ENCODE measurements around the gene SEM1. TPM values are rescaled to one million over a fixed set of nuclear protein-coding genes. Genes with fewer than 3 reads are reported as not detected.

SEM1 gene
- total RNA-seq, 1 experiment from 2014 or later = 116 TPM

GRCh38 chr7:96697822-96698221 lies 11.8 kb downstream of the SEM1 start:
- H3K9me3 Mint-ChIP-seq (ENCODE audit: unreplicated experiment) = no peaks in the 10 kb centered on the region
- intact Hi-C loops (cut with micrococcal nuclease; ENCODE audit: unreplicated experiment) = no loop called here

DNA sequence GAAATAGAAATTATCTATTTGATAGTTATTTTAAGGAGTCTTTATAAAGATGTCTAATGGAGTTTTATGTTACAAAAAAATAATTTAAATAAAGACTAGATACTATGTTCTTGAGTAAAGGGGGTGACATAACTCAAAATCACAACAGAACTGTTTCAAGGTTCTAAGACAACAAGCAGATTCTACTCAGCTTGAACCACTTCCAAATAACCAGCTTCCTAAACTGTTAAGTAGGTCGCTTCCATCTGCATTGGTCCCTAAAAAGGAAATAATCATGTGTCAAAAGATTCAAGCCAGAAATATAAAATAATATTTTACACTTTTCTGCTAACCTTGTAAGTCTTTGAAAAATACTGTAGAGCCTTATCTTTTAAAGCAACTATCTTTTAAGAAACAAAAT lies 14.1 kb downstream of the SEM1 start:
- no peak overlapping the region for H3K4me3 ChIP-seq (ENCODE audit: low read depth, low read length)
- H3K4me1 ChIP-seq = no peaks in the 10 kb centered on the region
- no peak for TF ChIP-seq CTCF (IDR thresholded peaks at IDR 0.05; ENCODE audit: insufficient read depth in 1 of 2, low read depth in 1 of 2, low read length in 1 of 2, severe bottlenecking in 1 of 2, unreplicated experiment in 1 of 2)
- H3K36me3 ChIP-seq (ENCODE audit: control insufficient read depth, insufficient read depth, low read length) = no peaks in the 10 kb centered on the region
- H3K27me3 ChIP-seq (replicated peaks; ENCODE audit: control insufficient read depth, insufficient read depth, low read length) = no peaks in the 10 kb centered on the region
- no peaks in the 10 kb centered on the region for H3K9me3 ChIP-seq
- H3K36me3 Mint-ChIP-seq (ENCODE audit: insufficient read depth, unreplicated experiment) = peaks cover 18% of the 10 kb centered on the region
- no peaks in the 10 kb centered on the region for H3K9me3 Mint-ChIP-seq (ENCODE audit: unreplicated experiment)
- no peak for DNase-seq
- peaks cover 15% of the 10 kb centered on the region for H3K4me1 Mint-ChIP-seq (ENCODE audit: low read depth, unreplicated experiment)
- ChIA-PET POLR2A (no interaction called here), CTCF (no interaction called here)
- intact Hi-C loops (cut with micrococcal nuclease; ENCODE audit: unreplicated experiment) = no loop called here
- H3K27me3 Mint-ChIP-seq (ENCODE audit: insufficient read depth, unreplicated experiment) = no peaks in the 10 kb centered on the region
- H3K27ac Mint-ChIP-seq (ENCODE audit: unreplicated experiment) = no peak overlapping the region
- no peak overlapping the region for H3K4me3 Mint-ChIP-seq (ENCODE audit: unreplicated experiment)
- BruUV-seq (replicated peaks) = no TSS peak

More at GRCh38 chr7:96697822-96698221, 11.8 kb downstream of the SEM1 start:
- no peak overlapping the region for H3K27ac Mint-ChIP-seq (ENCODE audit: unreplicated experiment)
- H3K27me3 Mint-ChIP-seq (ENCODE audit: insufficient read depth, unreplicated experiment) = no peaks in the 10 kb centered on the region
- no TSS peak for BruUV-seq (replicated peaks)
- H3K36me3 ChIP-seq (ENCODE audit: control insufficient read depth, insufficient read depth, low read length) = 0 out of 2 replicates have a peak, but pooled peaks cover 2% of the 10 kb centered on the region
- no peak for DNase-seq
- H3K4me3 ChIP-seq (ENCODE audit: low read depth, low read length) = no peak overlapping the region
- H3K4me3 Mint-ChIP-seq (ENCODE audit: unreplicated experiment) = no peak overlapping the region
- peaks cover 5% of the 10 kb centered on the region for H3K36me3 Mint-ChIP-seq (ENCODE audit: insufficient read depth, unreplicated experiment)
- H3K9me3 ChIP-seq = no peaks in the 10 kb centered on the region
- TF ChIP-seq CTCF (IDR thresholded peaks at IDR 0.05; ENCODE audit: insufficient read depth in 1 of 2, low read depth in 1 of 2, low read length in 1 of 2, severe bottlenecking in 1 of 2, unreplicated experiment in 1 of 2) = no peak
- no peaks in the 10 kb centered on the region for H3K27me3 ChIP-seq (replicated peaks; ENCODE audit: control insufficient read depth, insufficient read depth, low read length)
- no peaks in the 10 kb centered on the region for H3K4me1 ChIP-seq
- H3K4me1 Mint-ChIP-seq (ENCODE audit: low read depth, unreplicated experiment) = peaks cover 15% of the 10 kb centered on the region
- ChIA-PET CTCF (no interaction called here), POLR2A (no interaction called here)

DNA sequence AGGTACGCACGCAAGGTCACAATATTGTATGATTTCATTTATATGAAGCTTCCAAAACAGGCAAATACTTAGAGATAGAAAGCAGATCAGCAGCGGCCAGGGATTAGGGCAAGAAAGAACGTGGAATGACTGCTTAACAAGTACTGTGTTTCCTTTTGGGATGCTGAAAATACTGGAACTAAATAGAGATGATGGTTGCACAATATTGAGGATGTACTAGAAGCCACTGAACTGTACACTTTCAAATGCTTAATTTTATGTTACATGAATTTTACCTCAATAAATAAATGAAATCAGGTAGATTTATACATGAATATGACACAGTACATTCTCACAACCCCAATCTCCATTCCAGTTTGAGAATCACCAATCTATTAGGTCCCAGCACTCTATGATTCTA lies 15.6 kb downstream of the SEM1 start:
- H3K27ac Mint-ChIP-seq (ENCODE audit: unreplicated experiment) = no peak overlapping the region
- no peaks in the 10 kb centered on the region for H3K4me1 ChIP-seq
- H3K9me3 Mint-ChIP-seq (ENCODE audit: unreplicated experiment) = no peaks in the 10 kb centered on the region
- no peaks in the 10 kb centered on the region for H3K9me3 ChIP-seq
- H3K36me3 ChIP-seq (ENCODE audit: control insufficient read depth, insufficient read depth, low read length) = no peaks in the 10 kb centered on the region
- POLR2A ChIA-PET = no interaction called here
- H3K36me3 Mint-ChIP-seq (ENCODE audit: insufficient read depth, unreplicated experiment) = peaks cover 18% of the 10 kb centered on the region
- no peak for DNase-seq
- H3K4me3 ChIP-seq (ENCODE audit: low read depth, low read length) = no peak overlapping the region
- no peak overlapping the region for H3K4me3 Mint-ChIP-seq (ENCODE audit: unreplicated experiment)
- intact Hi-C loops (cut with micrococcal nuclease; ENCODE audit: unreplicated experiment) = no loop called here
- BruUV-seq (replicated peaks) = no TSS peak
- TF ChIP-seq CTCF (IDR thresholded peaks at IDR 0.05; ENCODE audit: insufficient read depth in 1 of 2, low read depth in 1 of 2, low read length in 1 of 2, severe bottlenecking in 1 of 2, unreplicated experiment in 1 of 2) = no peak
- peaks cover under 1% of the 10 kb centered on the region for H3K4me1 Mint-ChIP-seq (ENCODE audit: low read depth, unreplicated experiment)
- H3K27me3 ChIP-seq (replicated peaks; ENCODE audit: control insufficient read depth, insufficient read depth, low read length) = no peaks in the 10 kb centered on the region
- CTCF ChIA-PET = no interaction called here
- no peaks in the 10 kb centered on the region for H3K27me3 Mint-ChIP-seq (ENCODE audit: insufficient read depth, unreplicated experiment)
